Measurements from ENCODE around the gene CSAG3. TPM values are rescaled to one million over a fixed set of nuclear protein-coding genes. Genes with fewer than 3 reads are reported as not detected.
"Not testable (repeated sequence)": the region's sequence is repeated elsewhere in the genome, so short reads cannot be mapped to it uniquely, and the experiment has no call there.

Gene CSAG3
- polyA plus RNA-seq, 2 of the 4 experiments (the other 2 are of a cell fraction), result 0.10 TPM; not detected in 1

DNA sequence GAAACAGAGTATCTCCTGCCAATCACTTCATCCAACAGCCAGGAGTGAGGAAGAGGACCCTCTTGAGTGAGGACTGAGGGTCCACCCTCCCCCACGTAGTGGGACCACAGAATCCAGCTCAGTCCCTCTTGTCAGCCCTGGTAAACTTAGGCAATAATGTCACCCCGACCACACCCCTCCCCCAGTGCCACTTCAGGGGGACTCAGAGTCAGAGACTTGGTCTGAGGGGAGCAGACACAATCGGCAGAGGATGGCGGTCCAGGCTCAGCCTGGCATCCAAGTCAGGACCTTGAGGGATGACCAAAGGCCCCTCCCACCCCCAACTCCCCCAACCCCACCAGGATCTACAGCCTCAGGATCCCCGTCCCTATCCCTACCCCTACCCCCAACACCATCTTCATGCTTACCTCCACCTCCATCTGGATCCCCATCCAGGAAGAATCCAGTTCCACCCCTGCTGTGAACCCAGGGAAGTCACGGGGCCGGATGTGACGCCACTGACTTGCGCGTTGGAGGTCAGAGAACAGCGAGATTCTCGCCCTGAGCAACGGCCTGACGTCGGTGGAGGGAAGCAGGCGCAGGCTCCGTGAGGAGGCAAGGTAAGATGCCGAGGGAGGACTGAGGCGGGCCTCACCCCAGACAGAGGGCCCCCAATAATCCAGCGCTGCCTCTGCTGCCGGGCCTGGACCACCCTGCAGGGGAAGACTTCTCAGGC is 25.6 kb upstream of the CSAG3 start, which contains the start of the genes CSAG1 and MAGEA12 (continued):
- TF ChIP-seq KDM5A (IDR thresholded peaks at IDR 0.05), result no peak
- TF ChIP-seq, protein P1, sequence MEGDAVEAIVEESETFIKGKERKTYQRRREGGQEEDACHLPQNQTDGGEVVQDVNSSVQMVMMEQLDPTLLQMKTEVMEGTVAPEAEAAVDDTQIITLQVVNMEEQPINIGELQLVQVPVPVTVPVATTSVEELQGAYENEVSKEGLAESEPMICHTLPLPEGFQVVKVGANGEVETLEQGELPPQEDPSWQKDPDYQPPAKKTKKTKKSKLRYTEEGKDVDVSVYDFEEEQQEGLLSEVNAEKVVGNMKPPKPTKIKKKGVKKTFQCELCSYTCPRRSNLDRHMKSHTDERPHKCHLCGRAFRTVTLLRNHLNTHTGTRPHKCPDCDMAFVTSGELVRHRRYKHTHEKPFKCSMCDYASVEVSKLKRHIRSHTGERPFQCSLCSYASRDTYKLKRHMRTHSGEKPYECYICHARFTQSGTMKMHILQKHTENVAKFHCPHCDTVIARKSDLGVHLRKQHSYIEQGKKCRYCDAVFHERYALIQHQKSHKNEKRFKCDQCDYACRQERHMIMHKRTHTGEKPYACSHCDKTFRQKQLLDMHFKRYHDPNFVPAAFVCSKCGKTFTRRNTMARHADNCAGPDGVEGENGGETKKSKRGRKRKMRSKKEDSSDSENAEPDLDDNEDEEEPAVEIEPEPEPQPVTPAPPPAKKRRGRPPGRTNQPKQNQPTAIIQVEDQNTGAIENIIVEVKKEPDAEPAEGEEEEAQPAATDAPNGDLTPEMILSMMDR (IDR thresholded peaks at IDR 0.05), result no peak
- no peak for TF ChIP-seq NFE2L2 (conservative IDR thresholded peaks at IDR 0.05; ENCODE audit: low read length)
- TF ChIP-seq HEYL (CRISPR knock-in tag; IDR thresholded peaks at IDR 0.05), result no peak
- TF ChIP-seq KDM1A (IDR thresholded peaks at IDR 0.05; ENCODE audit: low read depth), result no peak
- TF ChIP-seq JUNB (IDR thresholded peaks at IDR 0.05), result no peak

DNA sequence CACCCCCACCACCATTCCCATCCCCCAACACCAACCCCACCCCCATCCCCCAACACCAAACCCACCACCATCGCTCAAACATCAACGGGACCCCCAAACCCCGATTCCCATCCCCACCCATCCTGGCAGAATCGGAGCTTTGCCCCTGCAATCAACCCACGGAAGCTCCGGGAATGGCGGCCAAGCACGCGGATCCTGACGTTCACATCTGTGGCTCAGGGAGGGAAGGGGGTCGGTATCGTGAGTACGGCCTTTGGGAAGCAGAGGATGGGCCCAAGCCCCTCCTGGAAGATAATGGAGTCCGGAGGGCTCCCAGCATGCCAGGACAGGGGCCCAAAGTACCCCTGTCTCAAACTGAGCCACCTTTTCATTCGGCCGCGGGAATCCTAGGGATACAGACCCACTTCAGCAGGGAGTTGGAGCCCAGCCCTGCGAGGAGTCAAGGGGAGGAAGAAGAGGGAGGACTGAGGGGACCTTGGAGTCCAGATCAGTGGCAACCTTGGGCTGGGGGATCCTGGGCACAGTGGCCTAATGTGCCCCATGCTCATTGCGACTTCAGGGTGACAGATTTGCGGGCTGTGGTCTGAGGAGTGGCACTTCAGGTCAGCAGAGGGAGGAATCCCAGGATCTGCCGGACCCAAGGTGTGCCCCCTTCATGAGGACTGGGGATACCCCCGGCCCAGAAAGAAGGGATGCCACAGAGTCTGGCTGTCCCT is 24.7 kb upstream of the CSAG3 start:
- FAIRE-seq; H3K4me2 ChIP-seq; ATAC-seq; CTCF ChIA-PET; H3K4me3 ChIP-seq; H3K27ac ChIP-seq; H3K4me1 ChIP-seq; H3K9me3 ChIP-seq; POLR2A ChIA-PET; DNase-seq (ENCODE audit: low read depth in 1 of 2, low spot score in 1 of 2): not testable (repeated sequence)
- 46% methylated on average over 4 of the region's 22 CpGs for WGBS (ENCODE audit: missing lambda C conversion rate)

DNA sequence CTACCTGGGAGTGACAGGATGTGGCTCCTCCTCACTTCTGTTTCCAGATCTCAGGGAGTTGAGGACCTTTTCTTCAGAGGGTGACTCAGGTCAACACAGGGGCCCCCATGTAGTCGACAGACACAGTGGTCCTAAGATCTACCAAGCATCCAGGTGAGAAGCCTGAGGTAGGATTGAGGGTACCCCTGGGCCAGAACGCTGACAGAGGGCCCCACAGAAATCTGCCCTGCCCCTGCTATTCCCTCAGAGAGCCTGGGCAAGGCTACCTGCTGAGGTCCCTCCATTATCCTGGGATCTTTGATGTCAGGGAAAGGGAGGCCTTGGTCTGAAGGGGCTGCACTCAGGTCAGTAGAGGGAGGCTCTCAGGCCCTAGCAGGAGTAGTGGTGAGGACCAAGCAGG is 23.9 kb upstream of the CSAG3 start:
- H3K4me1 ChIP-seq, result no peaks in the 10 kb centered on the region
- CTCF ChIA-PET, result no interaction called here

More for the DNA sequence above, 23.9 kb upstream of the CSAG3 start:
- H3K4me3 ChIP-seq, result no peak overlapping the region
- POLR2A ChIA-PET, result no interaction called here
- no peak for FAIRE-seq
- no peak overlapping the region for H3K27ac ChIP-seq
- TF ChIP-seq MAZ (IDR thresholded peaks at IDR 0.05; ENCODE audit: borderline replicate concordance, low read depth, low read length) (no peak), TFCP2L1 (CRISPR knock-in tag; IDR thresholded peaks at IDR 0.05) (no peak), GATA3 (IDR thresholded peaks at IDR 0.05; ENCODE audit: borderline replicate concordance) (no peak), JUNB (IDR thresholded peaks at IDR 0.05) (no peak), RARB (CRISPR knock-in tag; IDR thresholded peaks at IDR 0.05) (no peak), NPAS2 (CRISPR knock-in tag; IDR thresholded peaks at IDR 0.05; ENCODE audit: borderline replicate concordance) (no peak), CBX8 (IDR thresholded peaks at IDR 0.05) (no peak), CHD2 (IDR thresholded peaks at IDR 0.05; ENCODE audit: low read length, partially characterized antibody) (no peak), RCOR1 (IDR thresholded peaks at IDR 0.05; ENCODE audit: low read depth, low read length) (no peak)
- TF ChIP-seq, protein P2, sequence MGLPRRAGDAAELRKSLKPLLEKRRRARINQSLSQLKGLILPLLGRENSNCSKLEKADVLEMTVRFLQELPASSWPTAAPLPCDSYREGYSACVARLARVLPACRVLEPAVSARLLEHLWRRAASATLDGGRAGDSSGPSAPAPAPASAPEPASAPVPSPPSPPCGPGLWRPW (IDR thresholded peaks at IDR 0.05), result no peak
- TF ChIP-seq, protein P3, sequence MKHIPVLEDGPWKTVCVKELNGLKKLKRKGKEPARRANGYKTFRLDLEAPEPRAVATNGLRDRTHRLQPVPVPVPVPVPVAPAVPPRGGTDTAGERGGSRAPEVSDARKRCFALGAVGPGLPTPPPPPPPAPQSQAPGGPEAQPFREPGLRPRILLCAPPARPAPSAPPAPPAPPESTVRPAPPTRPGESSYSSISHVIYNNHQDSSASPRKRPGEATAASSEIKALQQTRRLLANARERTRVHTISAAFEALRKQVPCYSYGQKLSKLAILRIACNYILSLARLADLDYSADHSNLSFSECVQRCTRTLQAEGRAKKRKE (CRISPR knock-in tag; IDR thresholded peaks at IDR 0.05; ENCODE audit: low read depth), result no peak
- TF ChIP-seq, protein P4, sequence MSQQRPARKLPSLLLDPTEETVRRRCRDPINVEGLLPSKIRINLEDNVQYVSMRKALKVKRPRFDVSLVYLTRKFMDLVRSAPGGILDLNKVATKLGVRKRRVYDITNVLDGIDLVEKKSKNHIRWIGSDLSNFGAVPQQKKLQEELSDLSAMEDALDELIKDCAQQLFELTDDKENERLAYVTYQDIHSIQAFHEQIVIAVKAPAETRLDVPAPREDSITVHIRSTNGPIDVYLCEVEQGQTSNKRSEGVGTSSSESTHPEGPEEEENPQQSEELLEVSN (IDR thresholded peaks at IDR 0.05; ENCODE audit: borderline replicate concordance, low read depth), result no peak
- TF ChIP-seq, protein P5, sequence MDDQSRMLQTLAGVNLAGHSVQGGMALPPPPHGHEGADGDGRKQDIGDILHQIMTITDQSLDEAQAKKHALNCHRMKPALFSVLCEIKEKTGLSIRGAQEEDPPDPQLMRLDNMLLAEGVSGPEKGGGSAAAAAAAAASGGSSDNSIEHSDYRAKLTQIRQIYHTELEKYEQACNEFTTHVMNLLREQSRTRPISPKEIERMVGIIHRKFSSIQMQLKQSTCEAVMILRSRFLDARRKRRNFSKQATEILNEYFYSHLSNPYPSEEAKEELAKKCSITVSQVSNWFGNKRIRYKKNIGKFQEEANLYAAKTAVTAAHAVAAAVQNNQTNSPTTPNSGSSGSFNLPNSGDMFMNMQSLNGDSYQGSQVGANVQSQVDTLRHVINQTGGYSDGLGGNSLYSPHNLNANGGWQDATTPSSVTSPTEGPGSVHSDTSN (IDR thresholded peaks at IDR 0.05), result no peak
- no CpG with 5 or more reads among the region's 2 CpGs for WGBS (ENCODE audit: missing lambda C conversion rate)
- no peak overlapping the region for H3K4me2 ChIP-seq
- DNase-seq (ENCODE audit: low read depth in 1 of 2, low spot score in 1 of 2), result no peak
- H3K9me3 ChIP-seq, result no peaks in the 10 kb centered on the region
- no peak for ATAC-seq

Measured in A549 (cell line).